ENCODE results near the gene NID2.

The NID2 gene

GRCh38 chr14:52014601-52015267 is 54.1 kb downstream of the NID2 start:
- peaks cover 16% of the 10 kb centered on the region for H3K36me3 Mint-ChIP-seq (ENCODE audit: low read depth)
- H3K27me3 Mint-ChIP-seq (ENCODE audit: low read depth): no peaks in the 10 kb centered on the region
- no peak overlapping the region for H3K4me3 Mint-ChIP-seq
- peaks cover 7% of the 10 kb centered on the region for H3K4me1 Mint-ChIP-seq (ENCODE audit: low read depth)
- no peaks in the 10 kb centered on the region for H3K9me3 Mint-ChIP-seq
- no peak overlapping the region for H3K27ac Mint-ChIP-seq

GRCh38 chr14:52013984-52014600 is 54.8 kb downstream of the NID2 start:
- Mint-ChIP-seq H3K4me1 (ENCODE audit: low read depth) (peaks cover 5% of the 10 kb centered on the region), H3K9me3 (no peaks in the 10 kb centered on the region), H3K36me3 (ENCODE audit: low read depth) (peaks cover 19% of the 10 kb centered on the region), H3K27me3 (ENCODE audit: low read depth) (no peaks in the 10 kb centered on the region), H3K4me3 (no peak overlapping the region), H3K27ac (no peak overlapping the region)

GRCh38 chr14:52012635-52013034 is 56.2 kb downstream of the NID2 start:
- no peaks in the 10 kb centered on the region for H3K9me3 Mint-ChIP-seq
- no peak overlapping the region for H3K4me3 Mint-ChIP-seq
- H3K36me3 Mint-ChIP-seq (ENCODE audit: low read depth): peaks cover 27% of the 10 kb centered on the region
- H3K27me3 Mint-ChIP-seq (ENCODE audit: low read depth): no peaks in the 10 kb centered on the region
- peaks cover 5% of the 10 kb centered on the region for H3K4me1 Mint-ChIP-seq (ENCODE audit: low read depth)
- no peak overlapping the region for H3K27ac Mint-ChIP-seq

- Mint-ChIP-seq H3K4me1 (ENCODE audit: low read depth) (peaks cover 5% of the 10 kb centered on the region), H3K4me3 (no peak overlapping the region), H3K27me3 (ENCODE audit: low read depth) (no peaks in the 10 kb centered on the region), H3K27ac (no peak overlapping the region), H3K9me3 (no peaks in the 10 kb centered on the region), H3K36me3 (ENCODE audit: low read depth) (peaks cover 32% of the 10 kb centered on the region)
Observed at GRCh38 chr14:52011523-52011922, 57.3 kb downstream of the NID2 start.

GRCh38 chr14:52010173-52010693 is 58.6 kb downstream of the NID2 start:
- no peaks in the 10 kb centered on the region for H3K9me3 Mint-ChIP-seq
- no peak overlapping the region for H3K4me3 Mint-ChIP-seq
- peaks cover 5% of the 10 kb centered on the region for H3K4me1 Mint-ChIP-seq (ENCODE audit: low read depth)
- H3K27ac Mint-ChIP-seq: no peak overlapping the region
- H3K36me3 Mint-ChIP-seq (ENCODE audit: low read depth): peaks cover 45% of the 10 kb centered on the region
- no peaks in the 10 kb centered on the region for H3K27me3 Mint-ChIP-seq (ENCODE audit: low read depth)

- Mint-ChIP-seq H3K27ac (no peak overlapping the region), H3K4me1 (ENCODE audit: low read depth) (peaks cover 2% of the 10 kb centered on the region), H3K4me3 (no peak overlapping the region), H3K36me3 (ENCODE audit: low read depth) (peaks cover 55% of the 10 kb centered on the region), H3K9me3 (no peaks in the 10 kb centered on the region), H3K27me3 (ENCODE audit: low read depth) (no peaks in the 10 kb centered on the region)
Observed at GRCh38 chr14:52008136-52008535, 60.7 kb downstream of the NID2 start.

- Mint-ChIP-seq H3K27ac (no peak overlapping the region), H3K4me1 (ENCODE audit: low read depth) (peaks cover 2% of the 10 kb centered on the region), H3K36me3 (ENCODE audit: low read depth) (peaks cover 59% of the 10 kb centered on the region), H3K4me3 (no peak overlapping the region), H3K9me3 (no peaks in the 10 kb centered on the region), H3K27me3 (ENCODE audit: low read depth) (no peaks in the 10 kb centered on the region)
Observed at GRCh38 chr14:52007637-52008036, 61.2 kb downstream of the NID2 start.

- no peaks in the 10 kb centered on the region for H3K9me3 Mint-ChIP-seq
- H3K27me3 Mint-ChIP-seq (ENCODE audit: low read depth): no peaks in the 10 kb centered on the region
- peaks cover 61% of the 10 kb centered on the region for H3K36me3 Mint-ChIP-seq (ENCODE audit: low read depth)
- no peak overlapping the region for H3K4me3 Mint-ChIP-seq
- H3K27ac Mint-ChIP-seq: no peak overlapping the region
- H3K4me1 Mint-ChIP-seq (ENCODE audit: low read depth): peaks cover 2% of the 10 kb centered on the region
Observed at GRCh38 chr14:52007211-52007610, 61.6 kb downstream of the NID2 start.

- peaks cover 2% of the 10 kb centered on the region for H3K4me1 Mint-ChIP-seq (ENCODE audit: low read depth)
- H3K27me3 Mint-ChIP-seq (ENCODE audit: low read depth): no peaks in the 10 kb centered on the region
- peaks cover 59% of the 10 kb centered on the region for H3K36me3 Mint-ChIP-seq (ENCODE audit: low read depth)
- no peak overlapping the region for H3K27ac Mint-ChIP-seq
- no peak overlapping the region for H3K4me3 Mint-ChIP-seq
- no peaks in the 10 kb centered on the region for H3K9me3 Mint-ChIP-seq
Observed at GRCh38 chr14:52006361-52006760, 62.5 kb downstream of the NID2 start.

- H3K4me1 Mint-ChIP-seq (ENCODE audit: low read depth): peaks cover 2% of the 10 kb centered on the region
- H3K27ac Mint-ChIP-seq: no peak overlapping the region
- no peaks in the 10 kb centered on the region for H3K9me3 Mint-ChIP-seq
- H3K36me3 Mint-ChIP-seq (ENCODE audit: low read depth): peaks cover 57% of the 10 kb centered on the region
- H3K4me3 Mint-ChIP-seq: no peak overlapping the region
- no peaks in the 10 kb centered on the region for H3K27me3 Mint-ChIP-seq (ENCODE audit: low read depth)
Observed at GRCh38 chr14:52005625-52006024, 63.2 kb downstream of the NID2 start.

GRCh38 chr14:52003324-52003723 is 65.5 kb downstream of the NID2 start:
- Mint-ChIP-seq H3K4me3 (no peak overlapping the region), H3K4me1 (ENCODE audit: low read depth) (peaks cover 2% of the 10 kb centered on the region), H3K9me3 (no peaks in the 10 kb centered on the region), H3K27me3 (ENCODE audit: low read depth) (no peaks in the 10 kb centered on the region), H3K36me3 (ENCODE audit: low read depth) (peaks cover 59% of the 10 kb centered on the region), H3K27ac (no peak overlapping the region)

GRCh38 chr14:52002542-52002941 is 66.3 kb downstream of the NID2 start:
- no peaks in the 10 kb centered on the region for H3K27me3 Mint-ChIP-seq (ENCODE audit: low read depth)
- no peak overlapping the region for H3K4me3 Mint-ChIP-seq
- peaks cover 2% of the 10 kb centered on the region for H3K4me1 Mint-ChIP-seq (ENCODE audit: low read depth)
- no peaks in the 10 kb centered on the region for H3K9me3 Mint-ChIP-seq
- peaks cover 56% of the 10 kb centered on the region for H3K36me3 Mint-ChIP-seq (ENCODE audit: low read depth)
- no peak overlapping the region for H3K27ac Mint-ChIP-seq

- Mint-ChIP-seq H3K4me1 (ENCODE audit: low read depth) (peaks cover 10% of the 10 kb centered on the region), H3K9me3 (no peaks in the 10 kb centered on the region), H3K36me3 (ENCODE audit: low read depth) (peaks cover 57% of the 10 kb centered on the region), H3K4me3 (no peak overlapping the region), H3K27ac (no peak overlapping the region), H3K27me3 (ENCODE audit: low read depth) (no peaks in the 10 kb centered on the region)
Observed at GRCh38 chr14:52000696-52001095, 68.2 kb downstream of the NID2 start.

GRCh38 chr14:52000019-52000582 is 68.8 kb downstream of the NID2 start:
- no peak overlapping the region for H3K4me3 Mint-ChIP-seq
- no peak overlapping the region for H3K27ac Mint-ChIP-seq
- H3K27me3 Mint-ChIP-seq (ENCODE audit: low read depth): no peaks in the 10 kb centered on the region
- no peaks in the 10 kb centered on the region for H3K9me3 Mint-ChIP-seq
- H3K4me1 Mint-ChIP-seq (ENCODE audit: low read depth): peaks cover 10% of the 10 kb centered on the region
- peaks cover 55% of the 10 kb centered on the region for H3K36me3 Mint-ChIP-seq (ENCODE audit: low read depth)

GRCh38 chr14:51999084-51999483 is 69.8 kb downstream of the NID2 start:
- H3K36me3 Mint-ChIP-seq (ENCODE audit: low read depth): peaks cover 57% of the 10 kb centered on the region
- H3K27me3 Mint-ChIP-seq (ENCODE audit: low read depth): no peaks in the 10 kb centered on the region
- no peaks in the 10 kb centered on the region for H3K9me3 Mint-ChIP-seq
- peaks cover 11% of the 10 kb centered on the region for H3K4me1 Mint-ChIP-seq (ENCODE audit: low read depth)
- no peak overlapping the region for H3K27ac Mint-ChIP-seq
- H3K4me3 Mint-ChIP-seq: no peak overlapping the region
